ENCODE measurements around the gene ANKRD22. TPM values are rescaled to one million over a fixed set of nuclear protein-coding genes. Genes with fewer than 3 reads are reported as not detected.

ANKRD22 gene
- total RNA-seq, 1 donor from 2014 or later, result 2.9 TPM

- Mint-ChIP-seq H3K27ac (no peak overlapping the region), H3K4me3 (no peak overlapping the region)
Observed at GRCh38 chr10:88857831-88858230, 6.2 kb upstream of the ANKRD22 start.

GRCh38 chr10:88854684-88855083, 3.0 kb upstream of the ANKRD22 start:
- no peak overlapping the region for H3K4me3 Mint-ChIP-seq

More at GRCh38 chr10:88857831-88858230, 6.2 kb upstream of the ANKRD22 start:
- TF ChIP-seq CTCF (conservative IDR thresholded peaks at IDR 0.05), result no peak
- H3K27me3 Mint-ChIP-seq, result no peaks in the 10 kb centered on the region
- H3K36me3 Mint-ChIP-seq, result no peaks in the 10 kb centered on the region
- no peaks in the 10 kb centered on the region for H3K9me3 Mint-ChIP-seq
- no peak for DNase-seq (ENCODE audit: extremely low spot score, unreplicated experiment)
- H3K4me1 Mint-ChIP-seq (ENCODE audit: unreplicated experiment), result peaks cover 7% of the 10 kb centered on the region

GRCh38 chr10:88853155-88853881, 1.7 kb upstream of the ANKRD22 start:
- peak overlapping the region; percentile 39 for H3K27ac Mint-ChIP-seq
- no peaks in the 10 kb centered on the region for H3K27me3 Mint-ChIP-seq
- H3K4me3 Mint-ChIP-seq, result no peak overlapping the region
- H3K36me3 Mint-ChIP-seq, result no peaks in the 10 kb centered on the region
- no peak for TF ChIP-seq CTCF (conservative IDR thresholded peaks at IDR 0.05)
- peaks cover 16% of the 10 kb centered on the region for H3K4me1 Mint-ChIP-seq (ENCODE audit: unreplicated experiment)
- DNase-seq (ENCODE audit: extremely low spot score, unreplicated experiment), result no peak
- no peaks in the 10 kb centered on the region for H3K9me3 Mint-ChIP-seq

More at GRCh38 chr10:88854684-88855083, 3.0 kb upstream of the ANKRD22 start:
- TF ChIP-seq CTCF (conservative IDR thresholded peaks at IDR 0.05), result no peak
- Mint-ChIP-seq H3K4me1 (ENCODE audit: unreplicated experiment) (peaks cover 11% of the 10 kb centered on the region), H3K27ac (peak overlapping the region; percentile 9), H3K36me3 (no peaks in the 10 kb centered on the region), H3K27me3 (no peaks in the 10 kb centered on the region), H3K9me3 (no peaks in the 10 kb centered on the region)
- DNase-seq (ENCODE audit: extremely low spot score, unreplicated experiment), result no peak

- H3K9me3 Mint-ChIP-seq, result no peaks in the 10 kb centered on the region
- no peak overlapping the region for H3K27ac Mint-ChIP-seq
- no peak overlapping the region for H3K4me3 Mint-ChIP-seq
- H3K36me3 Mint-ChIP-seq, result no peaks in the 10 kb centered on the region
- TF ChIP-seq CTCF (conservative IDR thresholded peaks at IDR 0.05), result no peak
- H3K4me1 Mint-ChIP-seq (ENCODE audit: unreplicated experiment), result peaks cover 17% of the 10 kb centered on the region
- H3K27me3 Mint-ChIP-seq, result no peaks in the 10 kb centered on the region
- no peak for DNase-seq (ENCODE audit: extremely low spot score, unreplicated experiment)
Observed at GRCh38 chr10:88852327-88852726, 683 bp upstream of the ANKRD22 start.

- Mint-ChIP-seq H3K4me1 (ENCODE audit: unreplicated experiment) (peaks cover 17% of the 10 kb centered on the region), H3K27ac (peak overlapping the region; percentile 88), H3K9me3 (no peaks in the 10 kb centered on the region), H3K36me3 (no peaks in the 10 kb centered on the region), H3K27me3 (no peaks in the 10 kb centered on the region), H3K4me3 (peak overlapping the region; percentile 73)
- DNase-seq (ENCODE audit: extremely low spot score, unreplicated experiment), result no peak
- no peak for TF ChIP-seq CTCF (conservative IDR thresholded peaks at IDR 0.05)
Observed at GRCh38 chr10:88850712-88851111, 932 bp downstream of the ANKRD22 start.

All from type B pancreatic cell (in vitro differentiated cells).